ENCODE measurements around the gene FOXA1. TPM values are rescaled to one million over a fixed set of nuclear protein-coding genes. Genes with fewer than 3 reads are reported as not detected.
A peak's percentile ranks its signal among the peaks of the same experiment; 100 is the strongest.
"Not testable (repeated sequence)": the region's sequence is repeated elsewhere in the genome, so short reads cannot be mapped to it uniquely, and the experiment has no call there.

FOXA1 gene
- total and polyA plus RNA-seq, 12 donors, result not detected

DNA sequence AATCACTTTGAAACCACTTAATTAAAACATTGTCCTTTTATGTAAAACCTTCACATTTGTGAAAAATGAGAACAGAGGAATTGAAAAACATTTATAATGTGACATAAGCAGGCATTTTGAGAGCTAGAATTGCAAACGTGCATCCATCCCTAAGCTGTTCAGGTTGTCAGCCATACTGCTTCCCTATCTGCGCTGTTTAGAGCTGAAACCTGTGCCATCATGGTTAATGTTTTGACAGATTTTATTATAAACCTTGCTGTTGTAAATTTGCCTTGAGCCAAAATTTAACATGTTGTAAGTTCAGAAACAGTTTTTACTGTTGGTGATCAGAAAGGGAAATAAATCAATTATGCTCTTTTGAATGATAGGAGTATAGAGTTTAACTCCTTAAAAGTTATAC, 31.9 kb downstream of the FOXA1 start:
- 75 to 76% methylated on average over 2 of the region's 2 CpGs for WGBS, 2 donors
- Histone ChIP-seq H3K27me3 (no peaks in the 10 kb centered on the region), H3K27ac (no peak overlapping the region), H3K4me3 (no peak overlapping the region), H3K36me3 (no peaks in the 10 kb centered on the region), H3K9me3 (no peaks in the 10 kb centered on the region), H3K4me1 (peaks cover 0 to 7% (median 0%) of the 10 kb centered on the region in 9 donors)
- DNase-seq (no peak), ATAC-seq (no peak)
- TF ChIP-seq, protein P1, sequence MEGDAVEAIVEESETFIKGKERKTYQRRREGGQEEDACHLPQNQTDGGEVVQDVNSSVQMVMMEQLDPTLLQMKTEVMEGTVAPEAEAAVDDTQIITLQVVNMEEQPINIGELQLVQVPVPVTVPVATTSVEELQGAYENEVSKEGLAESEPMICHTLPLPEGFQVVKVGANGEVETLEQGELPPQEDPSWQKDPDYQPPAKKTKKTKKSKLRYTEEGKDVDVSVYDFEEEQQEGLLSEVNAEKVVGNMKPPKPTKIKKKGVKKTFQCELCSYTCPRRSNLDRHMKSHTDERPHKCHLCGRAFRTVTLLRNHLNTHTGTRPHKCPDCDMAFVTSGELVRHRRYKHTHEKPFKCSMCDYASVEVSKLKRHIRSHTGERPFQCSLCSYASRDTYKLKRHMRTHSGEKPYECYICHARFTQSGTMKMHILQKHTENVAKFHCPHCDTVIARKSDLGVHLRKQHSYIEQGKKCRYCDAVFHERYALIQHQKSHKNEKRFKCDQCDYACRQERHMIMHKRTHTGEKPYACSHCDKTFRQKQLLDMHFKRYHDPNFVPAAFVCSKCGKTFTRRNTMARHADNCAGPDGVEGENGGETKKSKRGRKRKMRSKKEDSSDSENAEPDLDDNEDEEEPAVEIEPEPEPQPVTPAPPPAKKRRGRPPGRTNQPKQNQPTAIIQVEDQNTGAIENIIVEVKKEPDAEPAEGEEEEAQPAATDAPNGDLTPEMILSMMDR (IDR thresholded peaks at IDR 0.05), result no peak
- intact Hi-C loops (cut with DNase I), result no loop called here

DNA sequence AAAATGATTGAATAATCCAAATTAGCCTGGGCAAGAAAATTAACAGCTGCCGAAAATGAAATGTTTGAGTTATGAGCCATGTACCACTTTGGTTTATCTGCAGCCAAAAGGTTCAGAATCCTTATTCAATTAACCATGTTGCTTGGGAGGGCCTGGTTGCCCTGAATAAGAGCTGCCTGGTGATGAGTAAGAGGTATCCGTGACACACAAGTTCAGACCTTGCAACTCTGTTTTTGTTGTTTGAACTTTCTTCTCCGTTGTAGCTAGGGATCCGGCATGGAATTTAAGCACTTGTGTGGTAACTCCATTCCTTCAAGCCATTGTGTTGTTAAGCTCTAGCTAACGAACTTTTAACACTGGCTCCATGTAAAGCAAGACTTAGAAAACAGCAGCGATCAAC, 35.7 kb downstream of the FOXA1 start:
- no peak for ATAC-seq
- TF ChIP-seq, protein P1 (IDR thresholded peaks at IDR 0.05), result no peak
- no peaks in the 10 kb centered on the region for H3K27me3 ChIP-seq

DNA sequence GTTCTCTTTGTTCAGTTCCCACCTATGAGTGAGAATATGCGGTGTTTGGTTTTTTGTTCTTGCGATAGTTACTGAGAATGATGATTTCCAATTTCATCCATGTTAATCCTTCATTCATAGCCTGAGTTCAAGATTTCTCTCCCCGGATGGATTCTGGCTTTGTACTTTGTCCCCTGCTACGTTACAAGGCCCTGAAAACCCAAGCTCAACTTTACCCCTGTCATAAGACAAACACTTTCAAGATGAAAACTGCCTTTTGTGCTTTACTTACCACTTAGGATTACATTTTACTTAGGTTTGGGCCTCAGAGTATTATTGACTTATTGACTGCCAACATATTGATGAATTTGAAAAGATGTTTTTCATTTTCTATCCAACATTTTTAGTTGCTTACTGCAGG, 36.3 kb downstream of the FOXA1 start:
- Histone ChIP-seq H3K4me3 (no peak overlapping the region), H3K9me3 (peaks cover 0 to 13% (median 0%) of the 10 kb centered on the region in 11 donors), H3K4me1 (no peaks in the 10 kb centered on the region), H3K27me3 (no peaks in the 10 kb centered on the region), H3K36me3 (no peaks in the 10 kb centered on the region), H3K27ac (no peak overlapping the region)
- TF ChIP-seq, protein P1 (IDR thresholded peaks at IDR 0.05), result no peak
- WGBS, 2 donors, result 90 to 92% methylated on average over 4 of the region's 4 CpGs
- intact Hi-C loops (cut with DNase I), result no loop called here
- no peak for ATAC-seq
- no peak for DNase-seq

More for the DNA sequence above, 35.7 kb downstream of the FOXA1 start:
- intact Hi-C loops (cut with DNase I), result no loop called here
- WGBS, 2 donors, result 73 to 79% methylated on average over 6 of the region's 6 CpGs
- Histone ChIP-seq H3K4me1 (no peaks in the 10 kb centered on the region), H3K4me3 (no peak overlapping the region), H3K9me3 (peaks cover 0 to 10% (median 0%) of the 10 kb centered on the region in 11 donors), H3K27ac (no peak overlapping the region), H3K36me3 (no peaks in the 10 kb centered on the region)
- no peak for DNase-seq

DNA sequence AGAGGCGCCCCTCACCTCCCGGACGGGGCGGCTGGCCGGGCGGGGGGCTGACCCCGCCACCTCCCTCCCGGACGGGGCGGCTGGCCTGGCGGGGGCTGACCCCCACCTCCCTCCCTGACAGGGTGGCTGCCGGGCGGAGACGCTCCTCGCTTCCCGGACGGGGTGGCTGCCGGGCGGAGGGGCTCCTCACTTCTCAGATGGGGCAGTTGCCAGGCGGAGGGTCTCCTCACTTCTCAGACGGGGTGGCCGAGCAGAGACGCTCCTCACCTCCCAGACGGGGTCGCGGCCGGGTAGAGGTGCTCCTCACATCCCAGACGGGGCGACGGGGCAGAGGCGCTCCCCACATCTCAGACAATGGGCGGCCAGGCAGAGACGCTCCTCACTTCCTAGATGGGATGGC, 39.5 kb downstream of the FOXA1 start:
- intact Hi-C loops (cut with DNase I); H3K27me3 ChIP-seq; H3K4me1 ChIP-seq; H3K4me3 ChIP-seq; H3K36me3 ChIP-seq; ATAC-seq; H3K27ac ChIP-seq: not testable (repeated sequence)
- DNase-seq, result peak in 1 of 2 donors; percentile 6
- WGBS, 2 donors, result 83 to 92% methylated on average over 19 to 30 of the region's 33 CpGs
- H3K9me3 ChIP-seq, result peaks cover 0 to 32% (median 7%) of the 10 kb centered on the region in 11 donors

DNA sequence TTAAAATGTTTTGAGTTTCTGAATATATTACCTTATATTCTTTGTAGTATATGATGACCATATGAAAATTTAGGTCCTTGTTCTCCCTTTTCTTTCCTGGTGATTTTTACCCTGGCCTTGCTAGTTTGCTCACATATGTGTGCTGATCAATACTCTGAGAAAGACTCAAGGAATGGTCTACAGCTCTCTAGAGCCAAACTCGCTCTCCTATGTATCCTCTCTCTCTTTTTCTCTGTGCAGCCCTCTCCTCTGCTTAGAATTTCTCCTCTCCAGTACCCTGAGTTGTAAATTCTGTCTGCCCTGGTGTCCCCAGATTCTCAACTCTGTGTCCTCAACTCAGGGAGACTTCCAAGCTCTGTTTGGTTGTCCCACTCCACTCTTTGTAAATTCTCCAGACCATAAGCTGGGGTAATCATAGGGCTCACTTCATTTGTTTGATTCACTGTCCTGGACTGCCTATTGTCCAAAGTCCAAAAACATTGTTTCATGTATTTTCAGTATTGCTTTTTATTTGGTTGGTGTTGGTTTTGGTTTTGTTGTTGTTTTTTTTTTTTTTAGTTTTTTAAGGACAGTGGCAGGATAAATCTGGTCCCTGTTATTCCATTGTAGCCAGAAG, 41.0 kb downstream of the FOXA1 start:
- Histone ChIP-seq H3K27me3 (no peaks in the 10 kb centered on the region), H3K9me3 (peaks cover 0 to 32% (median 7%) of the 10 kb centered on the region in 11 donors), H3K27ac (no peak overlapping the region), H3K4me3 (no peak overlapping the region), H3K36me3 (no peaks in the 10 kb centered on the region), H3K4me1 (no peaks in the 10 kb centered on the region)
- DNase-seq, result no peak
- no peak for ATAC-seq
- 81 to 94% methylated on average over 1 of the region's 1 CpG for WGBS, 2 donors
- intact Hi-C loops (cut with DNase I), result no loop called here
- TF ChIP-seq, protein P1 (IDR thresholded peaks at IDR 0.05), result no peak

Measured in heart right ventricle (tissue), 16 donors.